Activated CD4-positive, alpha-beta T cell treated with anti-CD3 and anti-CD28 coated beads, Interleukin-2, amount 10 ng/mL, durations not matched to agents 7 days and 5 days (primary cell): ENCODE data around the gene TRERF1. TPM values are rescaled to one million over a fixed set of nuclear protein-coding genes. Genes with fewer than 3 reads are reported as not detected.
A peak's percentile ranks its signal among the peaks of the same experiment; 100 is the strongest.

Experiments used
- CTCF ChIA-PET: fragments of 350-600 bp; sonication (Branson Sonifier 250); formaldehyde crosslinking; loops from one replicate; lab custom pipeline; 2021; ENCODE audit warnings: antibody characterized with exemption; lab: Charles Lee
- POLR2A ChIA-PET: fragments of 350-600 bp; sonication (Branson Sonifier 250); formaldehyde crosslinking; loops from one replicate; lab custom pipeline; 2021; ENCODE audit warnings: antibody characterized with exemption; lab: Charles Lee
- DNase-seq: peaks from one replicate; pipeline ENCODE4 v3.0.0-alpha.2; 2020
- H3K27ac Mint-ChIP-seq: one replicate; pipeline ENCODE4 v1.8.0; 2021; ENCODE audit warnings: mild to moderate bottlenecking, moderate library complexity, mixed read lengths
- H3K27me3 Mint-ChIP-seq: one replicate; pipeline ENCODE4 v1.8.0; 2021; ENCODE audit warnings: mixed read lengths
- H3K36me3 Mint-ChIP-seq: one replicate; pipeline ENCODE4 v1.8.0; 2021; ENCODE audit warnings: low read depth, mixed read lengths
- H3K4me1 Mint-ChIP-seq: one replicate; pipeline ENCODE4 v1.8.0; 2021; ENCODE audit warnings: mixed read lengths
- H3K4me3 Mint-ChIP-seq: one replicate; pipeline ENCODE4 v1.8.0; 2021; ENCODE audit warnings: mild to moderate bottlenecking, moderate library complexity, mixed read lengths
- H3K9me3 Mint-ChIP-seq: one replicate; pipeline ENCODE4 v1.8.0; 2021; ENCODE audit warnings: mixed read lengths
- total RNA-seq, 2 experiments: library from RNA; stranded (reverse); gene quantifications; one replicate each; pipeline ENCODE4 v1.2.3, GENCODE V29; 2021

The TRERF1 gene
- total RNA-seq, 2 experiments from 2014 or later = 18.6 to 20.3 TPM

DNA sequence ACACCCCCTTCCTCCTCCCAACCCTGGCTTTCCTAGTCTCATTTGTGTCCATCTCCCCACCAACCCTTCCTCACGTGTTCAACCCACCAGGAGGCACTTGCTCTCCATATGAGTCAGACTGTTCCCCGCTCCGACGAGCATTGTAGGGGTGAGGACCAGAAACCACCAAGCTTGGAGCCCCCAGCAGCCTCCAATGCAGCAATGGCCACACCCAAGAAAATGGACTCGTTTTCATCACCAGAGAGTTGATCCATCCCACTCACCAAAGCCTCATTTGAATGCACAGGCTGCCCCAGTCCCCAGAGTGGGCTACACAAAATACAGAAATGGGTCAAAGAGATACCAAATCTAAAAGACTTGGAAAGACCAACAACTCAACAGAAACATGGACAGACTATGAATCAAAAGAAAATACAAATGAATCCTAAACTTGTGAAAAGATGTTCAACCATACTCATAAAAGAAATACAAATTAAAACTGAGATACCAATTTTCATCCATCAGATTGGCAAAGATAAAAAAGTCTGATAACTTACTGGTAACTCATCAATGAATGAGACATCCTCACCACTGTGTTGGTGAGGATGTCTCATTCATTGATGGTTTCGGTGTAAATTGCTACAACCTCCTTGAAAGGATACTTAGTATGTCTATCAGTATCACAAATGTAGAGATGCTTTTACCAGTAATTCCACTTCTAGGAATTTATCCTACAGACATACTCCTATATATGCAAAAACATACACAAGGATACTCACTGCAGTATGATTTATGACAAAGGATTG is 68.1 kb downstream of the TRERF1 start:
- DNase-seq = no peak
- H3K36me3 Mint-ChIP-seq = peaks cover 18% of the 10 kb centered on the region
- H3K9me3 Mint-ChIP-seq = no peaks in the 10 kb centered on the region
- H3K4me3 Mint-ChIP-seq = no peak overlapping the region
- peaks cover 78% of the 10 kb centered on the region for H3K4me1 Mint-ChIP-seq
- CTCF ChIA-PET = interaction anchor here (1.2 kb wide), 1 partner anchor 23 kb away, joined by 3 read pairs; no protein-coding TSS in a partner anchor
- no peaks in the 10 kb centered on the region for H3K27me3 Mint-ChIP-seq
- H3K27ac Mint-ChIP-seq = peak overlapping the region; percentile 38
- POLR2A ChIA-PET = interaction anchor here (0.6 to 1.1 kb wide), 2 partner anchors 16 to 23 kb away, joined by 4 read pairs; no protein-coding TSS in a partner anchor

DNA sequence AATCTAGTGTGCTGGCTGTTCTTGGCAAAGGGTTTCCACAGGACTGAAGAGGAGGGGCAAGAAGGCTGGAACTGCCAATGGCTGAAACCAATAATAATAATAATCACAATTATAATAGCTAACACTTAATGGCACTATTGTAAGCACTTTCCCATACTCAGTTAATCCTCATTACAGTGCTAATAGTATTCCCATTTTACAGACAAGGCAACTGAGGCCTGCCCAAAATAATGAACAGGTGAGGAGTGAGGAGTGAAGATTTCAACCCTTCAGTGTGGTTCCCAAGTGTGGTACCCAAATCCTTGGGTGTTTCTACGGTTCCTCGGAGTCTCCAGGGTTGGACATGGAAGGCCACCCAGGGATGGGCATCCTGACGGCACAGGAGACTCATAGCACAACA is 69.9 kb downstream of the TRERF1 start:
- Mint-ChIP-seq H3K27ac (no peak overlapping the region), H3K9me3 (no peaks in the 10 kb centered on the region), H3K36me3 (peaks cover 16% of the 10 kb centered on the region), H3K4me1 (peaks cover 77% of the 10 kb centered on the region), H3K27me3 (no peaks in the 10 kb centered on the region), H3K4me3 (no peak overlapping the region)
- CTCF ChIA-PET = interaction anchor here (0.6 to 1.3 kb wide), 3 partner anchors 9 to 350 kb away, joined by 3 to 4 read pairs (median 3); no protein-coding TSS in a partner anchor
- DNase-seq = no peak
- POLR2A ChIA-PET = no interaction called here

DNA sequence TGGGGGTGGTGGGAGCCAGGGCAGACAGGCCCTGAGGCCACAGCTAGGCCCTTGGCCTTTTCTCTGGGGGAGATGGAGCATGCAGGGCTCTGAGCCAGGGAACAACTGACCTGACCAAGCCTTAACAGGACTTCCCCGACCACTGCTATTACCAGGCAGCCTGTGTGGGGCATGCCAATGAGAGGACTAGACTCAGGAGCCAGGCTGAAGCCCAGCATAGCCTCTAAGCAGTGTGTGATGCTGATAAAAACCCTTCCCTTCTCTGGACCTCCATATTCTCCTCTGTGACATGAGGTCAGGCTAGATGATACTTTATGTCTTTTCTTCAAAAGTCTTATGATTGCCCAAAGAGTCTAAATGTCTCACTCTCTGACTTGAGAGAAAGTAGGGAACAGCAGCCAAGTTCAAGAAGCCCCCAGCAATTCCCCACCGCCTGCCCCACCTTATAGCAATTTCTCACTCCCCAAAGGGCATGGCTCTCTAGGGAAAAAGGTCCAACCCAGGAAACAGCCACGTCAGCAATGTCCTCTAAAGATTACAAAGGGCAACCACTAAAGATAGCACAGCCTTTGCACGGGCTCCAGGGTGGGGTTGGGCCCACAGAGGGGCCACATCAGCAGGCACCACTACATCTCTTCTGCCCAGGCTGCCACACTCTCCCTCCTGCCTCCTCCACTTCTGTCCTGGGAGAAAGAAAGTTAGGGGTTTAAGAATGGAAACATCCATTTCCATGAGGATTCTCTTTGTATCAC is 71.3 kb downstream of the TRERF1 start:
- no peak for DNase-seq
- ChIA-PET CTCF (interaction anchor here (1.3 kb wide), 1 partner anchor 24 kb away, joined by 3 read pairs; no protein-coding TSS in a partner anchor), POLR2A (no interaction called here)
- H3K9me3 Mint-ChIP-seq = no peaks in the 10 kb centered on the region
- H3K27me3 Mint-ChIP-seq = no peaks in the 10 kb centered on the region
- H3K4me3 Mint-ChIP-seq = no peak overlapping the region
- peaks cover 16% of the 10 kb centered on the region for H3K36me3 Mint-ChIP-seq
- H3K4me1 Mint-ChIP-seq = peaks cover 73% of the 10 kb centered on the region
- H3K27ac Mint-ChIP-seq = peak overlapping the region; percentile 58

DNA sequence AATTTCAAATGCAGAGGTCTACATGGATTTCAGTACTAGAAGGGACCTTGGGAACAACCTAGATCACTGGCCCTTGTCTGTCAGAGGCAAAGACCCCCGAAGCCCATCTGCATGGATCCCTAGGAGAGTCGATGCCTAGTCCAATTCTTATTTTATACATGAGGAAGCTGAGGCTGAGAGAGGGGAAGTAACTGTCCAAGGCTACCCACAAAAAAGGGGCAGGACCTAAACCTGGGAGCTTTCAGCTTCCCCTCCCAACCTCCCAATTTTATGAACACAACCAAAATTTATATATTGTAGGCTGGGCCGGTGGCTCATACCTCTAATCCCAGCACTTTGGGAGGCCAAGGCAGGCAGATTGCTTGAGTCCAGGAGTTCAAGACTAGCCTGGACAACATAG is 73.2 kb downstream of the TRERF1 start:
- Mint-ChIP-seq H3K4me3 (peak overlapping the region; percentile 55), H3K9me3 (no peaks in the 10 kb centered on the region), H3K4me1 (peaks cover 69% of the 10 kb centered on the region), H3K36me3 (peaks cover 12% of the 10 kb centered on the region), H3K27me3 (no peaks in the 10 kb centered on the region), H3K27ac (peak overlapping the region; percentile 81)
- DNase-seq = no peak
- POLR2A ChIA-PET = interaction anchor here (1.5 kb wide), 1 partner anchor 11 kb away, joined by 6 read pairs; no protein-coding TSS in a partner anchor
- CTCF ChIA-PET = interaction anchor here (0.6 to 2.0 kb wide), 9 partner anchors 9 to 202 kb away, joined by 3 to 8 read pairs (median 3); no protein-coding TSS in a partner anchor

DNA sequence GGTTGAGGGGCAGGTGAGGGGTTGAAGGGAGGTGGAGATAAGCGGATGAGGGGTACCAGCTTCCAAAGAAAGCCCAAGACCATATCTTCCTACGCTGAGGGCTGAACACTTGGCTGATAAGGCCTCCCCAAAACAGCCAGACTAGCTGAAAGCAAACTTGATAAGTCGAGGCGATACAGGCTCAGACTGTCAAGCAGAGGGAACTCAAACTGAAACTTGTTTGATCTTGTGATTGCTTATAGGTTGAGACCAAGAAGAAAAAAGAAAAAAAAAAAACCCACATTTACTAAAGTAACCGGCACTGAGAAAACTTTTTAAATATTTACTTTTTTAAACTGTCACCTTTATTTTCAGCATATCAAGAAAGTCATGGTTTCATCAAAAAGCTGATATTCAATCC is 73.6 kb downstream of the TRERF1 start:
- POLR2A ChIA-PET = interaction anchor here (1.5 kb wide), 1 partner anchor 12 kb away, joined by 6 read pairs; no protein-coding TSS in a partner anchor

DNA sequence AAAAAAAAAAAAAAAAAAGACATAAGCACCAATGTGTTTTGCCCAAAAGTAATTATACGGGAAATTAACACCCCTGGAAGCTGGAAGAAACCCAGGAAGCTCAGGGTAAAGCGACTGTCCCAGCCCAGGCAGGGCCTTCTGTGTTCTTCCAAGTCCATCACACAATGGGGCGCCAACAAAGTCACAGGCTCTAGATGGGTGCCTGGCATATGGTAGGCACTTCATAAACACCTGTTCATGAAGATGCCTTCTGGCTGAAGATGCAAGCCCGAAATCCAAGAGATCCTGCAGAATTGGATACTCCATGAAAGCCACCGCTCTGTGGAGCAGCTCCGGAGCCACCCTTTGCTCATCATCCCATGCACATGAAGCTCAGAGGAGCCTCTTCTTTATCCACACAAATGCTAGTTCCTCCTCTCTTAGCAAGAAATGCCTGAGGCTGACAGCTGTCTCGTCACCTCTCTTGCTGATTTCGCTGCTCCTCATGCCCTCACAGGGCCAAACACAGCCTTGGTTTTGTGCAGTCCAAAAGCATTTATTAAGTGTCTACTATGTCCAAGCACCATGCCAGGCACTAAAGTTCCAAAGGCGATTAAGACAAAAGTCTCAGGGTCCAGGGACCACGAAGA is 76.6 kb downstream of the TRERF1 start:
- peak overlapping the region; percentile 47 for H3K27ac Mint-ChIP-seq
- no peak for DNase-seq
- H3K4me1 Mint-ChIP-seq = peaks cover 60% of the 10 kb centered on the region
- CTCF ChIA-PET = interaction anchor here (0.6 to 3.1 kb wide), 5 partner anchors 9 to 355 kb away, joined by 3 to 14 read pairs (median 4); no protein-coding TSS in a partner anchor
- no peaks in the 10 kb centered on the region for H3K9me3 Mint-ChIP-seq
- peaks cover 13% of the 10 kb centered on the region for H3K36me3 Mint-ChIP-seq
- no peaks in the 10 kb centered on the region for H3K27me3 Mint-ChIP-seq
- POLR2A ChIA-PET = interaction anchor here (0.5 to 1.3 kb wide), 2 partner anchors 15 to 55 kb away, joined by 3 read pairs; no protein-coding TSS in a partner anchor
- no peak overlapping the region for H3K4me3 Mint-ChIP-seq

More for the DNA sequence above, 73.6 kb downstream of the TRERF1 start:
- peak; percentile 63 for DNase-seq
- Mint-ChIP-seq H3K9me3 (no peaks in the 10 kb centered on the region), H3K4me3 (peak overlapping the region; percentile 55), H3K27me3 (no peaks in the 10 kb centered on the region), H3K36me3 (peaks cover 9% of the 10 kb centered on the region), H3K4me1 (peaks cover 66% of the 10 kb centered on the region), H3K27ac (peak overlapping the region; percentile 81)
- CTCF ChIA-PET = interaction anchor here (0.6 to 2.0 kb wide), 9 partner anchors 8 to 170 kb away, joined by 3 to 8 read pairs (median 3); no protein-coding TSS in a partner anchor

DNA sequence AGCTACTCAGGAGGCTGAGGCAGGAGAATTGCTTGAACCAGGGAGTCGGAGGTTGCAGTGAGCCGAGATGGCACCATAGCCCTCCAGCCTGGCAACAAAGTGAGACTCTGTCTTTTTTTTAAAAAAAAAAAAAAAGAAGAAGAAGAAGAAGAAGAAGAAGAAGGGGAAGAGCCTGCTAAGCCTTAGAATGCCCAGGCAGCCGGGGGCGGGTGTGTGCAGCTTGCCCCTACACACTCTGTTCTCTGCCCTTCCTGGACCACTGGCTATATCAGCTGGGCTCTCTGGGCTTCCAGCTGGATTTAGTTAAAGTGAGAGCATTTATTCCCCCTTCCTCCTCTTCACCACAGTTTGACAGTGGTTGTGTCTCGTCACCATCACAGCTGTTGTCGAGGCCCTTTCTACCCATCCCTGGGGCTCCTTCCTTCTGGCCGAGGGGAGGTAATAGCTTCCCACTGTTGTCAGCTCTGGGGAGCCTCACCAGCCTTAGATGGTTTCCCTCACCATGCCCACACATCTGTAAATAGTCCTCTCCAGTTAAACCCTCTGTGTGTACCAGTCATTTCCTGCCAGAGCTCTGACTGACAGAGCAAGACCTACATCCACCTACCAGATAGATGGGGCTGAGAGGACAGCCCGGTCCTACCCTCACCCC is 77.6 kb downstream of the TRERF1 start:
- peak overlapping the region; percentile 65 for H3K27ac Mint-ChIP-seq
- peak; percentile 36 for DNase-seq
- ChIA-PET CTCF (interaction anchor here (0.7 to 3.1 kb wide), 12 partner anchors 8 to 1259 kb away, joined by 3 to 14 read pairs (median 4); no protein-coding TSS in a partner anchor), POLR2A (interaction anchor here (1.3 kb wide), 1 partner anchor 16 kb away, joined by 3 read pairs; no protein-coding TSS in a partner anchor)
- H3K27me3 Mint-ChIP-seq = no peaks in the 10 kb centered on the region
- peaks cover 61% of the 10 kb centered on the region for H3K4me1 Mint-ChIP-seq
- peaks cover 6% of the 10 kb centered on the region for H3K36me3 Mint-ChIP-seq
- no peaks in the 10 kb centered on the region for H3K9me3 Mint-ChIP-seq
- H3K4me3 Mint-ChIP-seq = no peak overlapping the region

DNA sequence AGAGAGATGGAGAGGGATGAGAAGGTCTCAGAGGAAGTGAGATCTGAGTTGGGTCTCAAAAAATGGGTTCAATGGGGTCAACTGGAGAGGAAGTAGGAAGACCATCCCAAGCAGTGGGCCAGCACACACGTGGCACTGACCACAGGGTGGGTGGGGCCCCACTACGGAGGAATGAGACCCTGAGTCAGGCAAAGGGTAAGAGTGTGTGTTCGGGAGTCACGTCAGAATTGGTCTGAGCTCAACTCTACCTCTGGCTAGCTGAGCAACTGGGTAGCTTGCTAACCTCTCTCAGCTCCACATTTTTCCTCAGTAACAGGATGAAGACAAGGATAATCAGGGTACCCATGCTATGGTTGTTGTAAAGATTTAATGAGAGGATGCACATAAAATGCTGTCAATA is 79.0 kb downstream of the TRERF1 start:
- no peaks in the 10 kb centered on the region for H3K9me3 Mint-ChIP-seq
- H3K27ac Mint-ChIP-seq = peak overlapping the region; percentile 0
- POLR2A ChIA-PET = no interaction called here
- H3K27me3 Mint-ChIP-seq = no peaks in the 10 kb centered on the region
- no peak for DNase-seq
- CTCF ChIA-PET = interaction anchor here (0.6 to 3.0 kb wide), 6 partner anchors 9 to 23 kb away, joined by 3 to 14 read pairs (median 4); no protein-coding TSS in a partner anchor
- H3K36me3 Mint-ChIP-seq = peaks cover 6% of the 10 kb centered on the region
- H3K4me3 Mint-ChIP-seq = no peak overlapping the region
- peaks cover 61% of the 10 kb centered on the region for H3K4me1 Mint-ChIP-seq

DNA sequence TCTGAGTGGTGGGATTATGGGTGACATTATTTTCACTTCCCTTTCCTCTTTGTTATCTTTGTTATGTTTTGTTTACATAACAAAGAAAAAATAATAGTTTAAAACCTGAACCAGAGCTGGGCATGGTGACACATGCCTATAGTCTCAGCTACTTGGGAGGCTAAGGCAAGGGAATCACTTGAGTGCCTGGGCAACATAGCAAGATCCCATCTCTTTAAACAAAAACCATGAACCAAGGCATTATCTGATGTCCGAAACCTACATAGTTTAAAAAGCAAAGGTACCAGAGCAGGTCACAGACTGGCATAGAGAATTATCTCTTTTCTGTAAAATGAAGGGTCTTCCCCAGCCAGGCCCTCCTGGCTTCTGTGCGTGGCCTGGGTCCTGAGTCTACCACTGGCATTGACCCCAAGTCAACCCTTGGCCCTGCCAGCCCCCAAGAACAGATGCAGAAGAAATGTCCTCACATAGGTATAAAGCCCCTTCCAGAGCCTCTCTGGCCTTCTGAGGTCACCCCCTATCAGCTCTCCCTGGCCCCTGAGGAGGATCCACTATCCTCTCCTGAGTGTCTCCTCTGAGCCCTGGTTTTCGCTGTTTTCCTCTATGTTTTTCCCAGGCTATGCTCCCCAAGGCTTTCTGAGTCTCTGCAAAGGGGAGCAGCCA is 81.3 kb downstream of the TRERF1 start:
- H3K27ac Mint-ChIP-seq = no peak overlapping the region
- H3K27me3 Mint-ChIP-seq = no peaks in the 10 kb centered on the region
- peaks cover 70% of the 10 kb centered on the region for H3K4me1 Mint-ChIP-seq
- no peak overlapping the region for H3K4me3 Mint-ChIP-seq
- no peak for DNase-seq
- ChIA-PET CTCF (no interaction called here), POLR2A (no interaction called here)
- no peaks in the 10 kb centered on the region for H3K9me3 Mint-ChIP-seq
- H3K36me3 Mint-ChIP-seq = peaks cover 6% of the 10 kb centered on the region

DNA sequence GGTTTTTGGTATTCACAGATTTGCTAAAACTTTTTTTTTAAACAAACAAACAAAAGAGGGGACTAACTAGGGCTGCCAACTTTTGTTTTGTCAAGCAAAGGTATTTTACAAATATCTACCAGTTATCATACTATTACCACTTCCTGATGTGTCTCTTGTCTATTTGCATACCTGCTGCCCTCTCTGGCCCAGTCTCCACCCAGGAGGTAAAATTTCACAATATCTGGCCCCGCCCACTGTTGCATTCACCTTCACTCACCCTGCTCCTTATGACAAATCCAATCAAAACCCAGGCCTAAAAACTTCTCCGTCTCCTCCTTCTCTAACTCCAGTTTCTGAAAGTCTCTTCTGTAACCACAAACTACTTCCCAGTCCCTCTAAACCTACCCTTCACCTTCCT is 82.2 kb downstream of the TRERF1 start:
- peak; percentile 28 for DNase-seq
- ChIA-PET CTCF (interaction anchor here (0.9 to 1.0 kb wide), 2 partner anchors 9 to 11 kb away, joined by 3 read pairs; no protein-coding TSS in a partner anchor), POLR2A (no interaction called here)
- H3K27ac Mint-ChIP-seq = peak overlapping the region; percentile 90
- no peaks in the 10 kb centered on the region for H3K27me3 Mint-ChIP-seq
- peaks cover 73% of the 10 kb centered on the region for H3K4me1 Mint-ChIP-seq
- no peaks in the 10 kb centered on the region for H3K9me3 Mint-ChIP-seq
- peaks cover 6% of the 10 kb centered on the region for H3K36me3 Mint-ChIP-seq
- no peak overlapping the region for H3K4me3 Mint-ChIP-seq

DNA sequence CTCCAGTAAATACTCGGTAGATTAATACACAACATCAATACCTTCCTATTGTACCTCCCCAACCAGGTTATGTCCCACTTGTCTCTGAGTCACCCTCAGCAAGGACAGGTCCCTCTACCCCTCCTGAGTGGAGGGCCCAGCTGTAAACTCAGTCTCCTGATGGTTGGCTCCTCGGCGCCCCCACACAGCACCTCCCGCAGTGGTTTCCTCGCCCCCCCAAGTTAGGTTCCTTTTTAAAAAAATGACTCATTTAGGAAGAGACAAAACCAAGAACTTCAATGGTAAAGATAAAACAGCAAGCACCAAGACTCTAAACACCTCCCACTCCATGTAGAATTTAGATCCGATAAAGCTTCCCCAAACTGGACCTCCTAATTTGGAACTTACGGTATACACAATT is 83.5 kb downstream of the TRERF1 start:
- CTCF ChIA-PET = interaction anchor here (1.3 to 2.9 kb wide), 3 partner anchors 15 to 164 kb away, joined by 4 to 8 read pairs (median 7); no protein-coding TSS in a partner anchor
- Mint-ChIP-seq H3K4me3 (peak overlapping the region; percentile 45), H3K4me1 (peaks cover 74% of the 10 kb centered on the region), H3K27me3 (no peaks in the 10 kb centered on the region), H3K27ac (peak overlapping the region; percentile 90), H3K9me3 (no peaks in the 10 kb centered on the region), H3K36me3 (peaks cover 12% of the 10 kb centered on the region)
- POLR2A ChIA-PET = interaction anchor here (1.0 kb wide), 1 partner anchor 15 kb away, joined by 4 read pairs; no protein-coding TSS in a partner anchor
- DNase-seq = peak; percentile 39
